Renal cortical epithelial cell (primary cell): Measurements from ENCODE around the gene EFNA3. TPM values are rescaled to one million over a fixed set of nuclear protein-coding genes. Genes with fewer than 3 reads are reported as not detected.
"Not testable (repeated sequence)": the region's sequence is repeated elsewhere in the genome, so short reads cannot be mapped to it uniquely, and the experiment has no call there.

ENCODE experiments used
- DNase-seq: peaks from one replicate; pipeline ENCODE4 v3.0.0-alpha.2; 2011; ENCODE audit warnings: low read depth
- total RNA-seq: library from RNA; depleted of rRNA; stranded (reverse); fragments of >200 nt; gene quantifications from 2 replicates; pipeline ENCODE4 v1.2.3, GENCODE V29; 2014

EFNA3 gene
- total RNA-seq, 1 donor from 2014 or later, result 2.4 TPM

GRCh38 chr1:155110826-155111225 lies 32.2 kb downstream of the EFNA3 start:
- no peak for DNase-seq

GRCh38 chr1:155113450-155113980 lies 34.9 kb downstream of the EFNA3 start:
- DNase-seq, result no peak

GRCh38 chr1:155116113-155116764 lies 37.6 kb downstream of the EFNA3 start:
- DNase-seq, result no peak

GRCh38 chr1:155117610-155118009 lies 39.0 kb downstream of the EFNA3 start:
- no peak for DNase-seq

- DNase-seq, result not testable (repeated sequence)
These were observed 39.5 kb downstream of the EFNA3 start for GRCh38 chr1:155118090-155118489.

GRCh38 chr1:155120253-155120652 lies 41.6 kb downstream of the EFNA3 start:
- no peak for DNase-seq

GRCh38 chr1:155121249-155121648 lies 42.6 kb downstream of the EFNA3 start:
- no peak for DNase-seq

- DNase-seq, result no peak
These were observed 43.7 kb downstream of the EFNA3 start for GRCh38 chr1:155122308-155122707.

GRCh38 chr1:155123801-155124200 lies 45.2 kb downstream of the EFNA3 start:
- peak; percentile 75 for DNase-seq

- peak; percentile 91 for DNase-seq
These were observed 46.1 kb downstream of the EFNA3 start for GRCh38 chr1:155124503-155125463.

GRCh38 chr1:155125511-155125945 lies 46.9 kb downstream of the EFNA3 start:
- no peak for DNase-seq

- DNase-seq, result no peak
These were observed 47.4 kb downstream of the EFNA3 start for GRCh38 chr1:155125946-155126555.

GRCh38 chr1:155126556-155127104 lies 48.0 kb downstream of the EFNA3 start:
- peak; percentile 80 for DNase-seq

GRCh38 chr1:155127105-155127966 lies 48.7 kb downstream of the EFNA3 start, which contains the start of gene EFNA1:
TSS of gene EFNA1 (plus strand) at chr1:155127876. CDS start at chr1:155127978, 102 bp downstream.
- peak; percentile 96 for DNase-seq

GRCh38 chr1:155127967-155128754 lies 49.5 kb downstream of the EFNA3 start:
- DNase-seq, result no peak

- peak; percentile 62 for DNase-seq
These were observed 50.3 kb downstream of the EFNA3 start for GRCh38 chr1:155128755-155129473.

GRCh38 chr1:155130272-155131006 lies 51.8 kb downstream of the EFNA3 start:
- no peak for DNase-seq

- no peak for DNase-seq
These were observed 52.6 kb downstream of the EFNA3 start for GRCh38 chr1:155131285-155131684.

GRCh38 chr1:155131856-155132255 lies 53.2 kb downstream of the EFNA3 start:
- no peak for DNase-seq
